Measurements from ENCODE around the gene CD1B.
"Not testable (repeated sequence)": the region's sequence is repeated elsewhere in the genome, so short reads cannot be mapped to it uniquely, and the experiment has no call there.

CD1B gene

GRCh38 chr1:158331481-158332150 lies at the start of gene CD1B:
CD1B (minus strand) TSS chr1:158331531; CDS start chr1:158331423, 108 bp downstream.
- DNase-seq = no peak

GRCh38 chr1:158374860-158375259 lies 43.5 kb upstream of the CD1B start:
- DNase-seq = no peak

GRCh38 chr1:158374101-158374500 lies 42.8 kb upstream of the CD1B start:
- not testable (repeated sequence) for DNase-seq

- DNase-seq = no peak
Observed at GRCh38 chr1:158371188-158371953, 40.0 kb upstream of the CD1B start.

- no peak for DNase-seq
Observed at GRCh38 chr1:158366783-158367182, 35.5 kb upstream of the CD1B start.

- DNase-seq = no peak
Observed at GRCh38 chr1:158362941-158363340, 31.6 kb upstream of the CD1B start.

GRCh38 chr1:158362482-158362881 lies 31.2 kb upstream of the CD1B start:
- DNase-seq = no peak

- no peak for DNase-seq
Observed at GRCh38 chr1:158357441-158357840, 26.1 kb upstream of the CD1B start.

GRCh38 chr1:158356616-158357015 lies 25.3 kb upstream of the CD1B start:
- no peak for DNase-seq

- DNase-seq = no peak
Observed at GRCh38 chr1:158355773-158356285, 24.5 kb upstream of the CD1B start.

GRCh38 chr1:158354255-158354654 lies 22.9 kb upstream of the CD1B start:
- DNase-seq = no peak

GRCh38 chr1:158353303-158354075 lies 22.2 kb upstream of the CD1B start, which contains the start of gene CD1E:
CD1E (plus strand) TSS chr1:158353894; CDS start chr1:158353989, 95 bp downstream.
- DNase-seq = no peak

GRCh38 chr1:158348946-158349345 lies 17.6 kb upstream of the CD1B start:
- DNase-seq = not testable (repeated sequence)

- DNase-seq = not testable (repeated sequence)
Observed at GRCh38 chr1:158336413-158336812, 5.1 kb upstream of the CD1B start.

GRCh38 chr1:158335213-158335532 lies 3.8 kb upstream of the CD1B start:
- DNase-seq = no peak

GRCh38 chr1:158334526-158335212 lies 3.3 kb upstream of the CD1B start:
- no peak for DNase-seq

- DNase-seq = no peak
Observed at GRCh38 chr1:158333405-158334155, 2.2 kb upstream of the CD1B start.

GRCh38 chr1:158331106-158331425 lies 265 bp downstream of the CD1B start:
- DNase-seq = no peak

- DNase-seq = no peak
Observed at GRCh38 chr1:158330391-158331105, 783 bp downstream of the CD1B start.

GRCh38 chr1:158329733-158330132 lies 1.6 kb downstream of the CD1B start:
- DNase-seq = no peak

GRCh38 chr1:158329300-158329699 lies 2.0 kb downstream of the CD1B start:
- DNase-seq = no peak

- no peak for DNase-seq
Observed at GRCh38 chr1:158328426-158328825, 2.9 kb downstream of the CD1B start.
